K562 (cell line): Measurements from ENCODE around the gene ABHD5.

Experiments used
- CTCF ChIP-seq, 3 experiments: IDR thresholded peaks in 2 of 3; conservative IDR thresholded peaks in 1 of 3; 2 replicates each; pipeline ENCODE4 v1.5.1; 2011 to 2012; ENCODE audit warnings: low read length in 3 of 3, mild to moderate bottlenecking in 3 of 3, control low read depth in 2 of 3, improper control_type of control experiment in 1 of 3, inconsistent platforms in 1 of 3, low read depth in 1 of 3, mixed read lengths in 1 of 3, moderate library complexity in 1 of 3; ENCODE audit not compliant: insufficient read depth in 2 of 3
- HOMEZ ChIP-seq: fragments of 250-450 bp; sonication (Bioruptor Pico); IDR thresholded peaks from 2 replicates; pipeline ENCODE4 v1.4.0; 2020; ENCODE audit warnings: mild to moderate bottlenecking, moderate library complexity
- MTA1 ChIP-seq: fragments of 450-650 bp; IDR thresholded peaks from 2 replicates; pipeline ENCODE4 v1.6.1; 2017; ENCODE audit warnings: borderline replicate concordance
- PCBP1 ChIP-seq: fragments of 200-400 bp; formaldehyde crosslinking; IDR thresholded peaks from 2 replicates; pipeline ENCODE4 v1.6.1; 2018; ENCODE audit warnings: mild to moderate bottlenecking, low read depth, low read length; ENCODE audit not compliant: poor library complexity, severe bottlenecking
- POLR2A ChIP-seq: fragments of 450-650 bp; conservative IDR thresholded peaks from 2 replicates; pipeline ENCODE4 v1.6.1; 2016
- POLR2AphosphoS5 ChIP-seq: IDR thresholded peaks from 2 replicates; pipeline ENCODE4 v1.6.1; 2011; ENCODE audit warnings: mild to moderate bottlenecking, low read depth, low read length, moderate library complexity; ENCODE audit not compliant: control insufficient read depth, insufficient read depth
- RBM34 ChIP-seq: fragments of 200-400 bp; formaldehyde crosslinking; IDR thresholded peaks from 2 replicates; pipeline ENCODE4 v1.6.1; 2018; ENCODE audit warnings: low read length, borderline replicate concordance; ENCODE audit not compliant: insufficient read depth
- RNF2 ChIP-seq: sonication (generic); IDR thresholded peaks from 2 replicates; pipeline ENCODE4 v1.6.1; 2016
- SMARCC2 ChIP-seq: fragments of 450-650 bp; IDR thresholded peaks from 2 replicates; pipeline ENCODE4 v1.6.1; 2017; ENCODE audit warnings: antibody characterized with exemption, moderate library complexity, mild to moderate bottlenecking, low read depth
- U2AF1 ChIP-seq: fragments of 200-400 bp; formaldehyde crosslinking; optimal IDR thresholded peaks from 2 replicates; pipeline ENCODE3; 2017; ENCODE audit warnings: mild to moderate bottlenecking, low read depth, low read length, moderate library complexity
- YY1 ChIP-seq, 3 experiments: IDR thresholded peaks; 2 replicates each; pipeline ENCODE4 v1.6.1; 2011; ENCODE audit warnings: low read length in 2 of 3, mild to moderate bottlenecking in 2 of 3, moderate library complexity in 2 of 3, borderline replicate concordance in 1 of 3, control low read depth in 1 of 3, low read depth in 1 of 3; ENCODE audit not compliant: insufficient read depth in 3 of 3, insufficient replicate concordance in 2 of 3, control insufficient read depth in 1 of 3, insufficient read length in 1 of 3; ENCODE audit errors: extremely low read depth in 1 of 3
- TF ChIP-seq, protein P1 (sequence below): IDR thresholded peaks from 2 replicates; pipeline ENCODE4 v1.6.1; 2011; ENCODE audit warnings: borderline replicate concordance, low read depth, mild to moderate bottlenecking, moderate library complexity, low read length; ENCODE audit not compliant: insufficient read depth, poor library complexity, severe bottlenecking
- TF ChIP-seq, protein P2 (sequence below): fragments of 450-650 bp; IDR thresholded peaks from 2 replicates; pipeline ENCODE4 v1.6.1; 2017; ENCODE audit warnings: antibody characterized with exemption, mild to moderate bottlenecking
- TF ChIP-seq, protein P3 (sequence below), 2 experiments: fragments of 450-650 bp; formaldehyde crosslinking in 1 of 2; IDR thresholded peaks; 2 replicates each; pipeline versions ENCODE4 v1.4.0 to v1.6.1; 2014 to 2020; ENCODE audit warnings: mild to moderate bottlenecking in 2 of 2, borderline replicate concordance in 1 of 2, low read depth in 1 of 2

GRCh38 chr3:43758592-43759225, 68.0 kb downstream of the ABHD5 start:
- TF ChIP-seq SMARCC2 (no peak), POLR2A (no peak), U2AF1 (no peak), HOMEZ (no peak), RBM34 (no peak), RNF2 (no peak), MTA1 (no peak), YY1 (IDR thresholded peaks at IDR 0.05; ENCODE audit: borderline replicate concordance in 1 of 3, control insufficient read depth in 1 of 3, extremely low read depth in 1 of 3, insufficient read depth in 3 of 3, insufficient read length in 1 of 3, insufficient replicate concordance in 2 of 3, low read depth in 1 of 3, low read length in 2 of 3) (no peak), PCBP1 (no peak), CTCF (IDR thresholded peaks at IDR 0.05 in 2 of 3, conservative IDR thresholded peaks at IDR 0.05 in 1 of 3; ENCODE audit: insufficient read depth in 2 of 3, low read depth in 1 of 3, low read length in 3 of 3) (no peak), POLR2AphosphoS5 (no peak)
- TF ChIP-seq, protein P1, sequence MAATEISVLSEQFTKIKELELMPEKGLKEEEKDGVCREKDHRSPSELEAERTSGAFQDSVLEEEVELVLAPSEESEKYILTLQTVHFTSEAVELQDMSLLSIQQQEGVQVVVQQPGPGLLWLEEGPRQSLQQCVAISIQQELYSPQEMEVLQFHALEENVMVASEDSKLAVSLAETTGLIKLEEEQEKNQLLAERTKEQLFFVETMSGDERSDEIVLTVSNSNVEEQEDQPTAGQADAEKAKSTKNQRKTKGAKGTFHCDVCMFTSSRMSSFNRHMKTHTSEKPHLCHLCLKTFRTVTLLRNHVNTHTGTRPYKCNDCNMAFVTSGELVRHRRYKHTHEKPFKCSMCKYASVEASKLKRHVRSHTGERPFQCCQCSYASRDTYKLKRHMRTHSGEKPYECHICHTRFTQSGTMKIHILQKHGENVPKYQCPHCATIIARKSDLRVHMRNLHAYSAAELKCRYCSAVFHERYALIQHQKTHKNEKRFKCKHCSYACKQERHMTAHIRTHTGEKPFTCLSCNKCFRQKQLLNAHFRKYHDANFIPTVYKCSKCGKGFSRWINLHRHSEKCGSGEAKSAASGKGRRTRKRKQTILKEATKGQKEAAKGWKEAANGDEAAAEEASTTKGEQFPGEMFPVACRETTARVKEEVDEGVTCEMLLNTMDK, result no peak
- TF ChIP-seq, protein P2, sequence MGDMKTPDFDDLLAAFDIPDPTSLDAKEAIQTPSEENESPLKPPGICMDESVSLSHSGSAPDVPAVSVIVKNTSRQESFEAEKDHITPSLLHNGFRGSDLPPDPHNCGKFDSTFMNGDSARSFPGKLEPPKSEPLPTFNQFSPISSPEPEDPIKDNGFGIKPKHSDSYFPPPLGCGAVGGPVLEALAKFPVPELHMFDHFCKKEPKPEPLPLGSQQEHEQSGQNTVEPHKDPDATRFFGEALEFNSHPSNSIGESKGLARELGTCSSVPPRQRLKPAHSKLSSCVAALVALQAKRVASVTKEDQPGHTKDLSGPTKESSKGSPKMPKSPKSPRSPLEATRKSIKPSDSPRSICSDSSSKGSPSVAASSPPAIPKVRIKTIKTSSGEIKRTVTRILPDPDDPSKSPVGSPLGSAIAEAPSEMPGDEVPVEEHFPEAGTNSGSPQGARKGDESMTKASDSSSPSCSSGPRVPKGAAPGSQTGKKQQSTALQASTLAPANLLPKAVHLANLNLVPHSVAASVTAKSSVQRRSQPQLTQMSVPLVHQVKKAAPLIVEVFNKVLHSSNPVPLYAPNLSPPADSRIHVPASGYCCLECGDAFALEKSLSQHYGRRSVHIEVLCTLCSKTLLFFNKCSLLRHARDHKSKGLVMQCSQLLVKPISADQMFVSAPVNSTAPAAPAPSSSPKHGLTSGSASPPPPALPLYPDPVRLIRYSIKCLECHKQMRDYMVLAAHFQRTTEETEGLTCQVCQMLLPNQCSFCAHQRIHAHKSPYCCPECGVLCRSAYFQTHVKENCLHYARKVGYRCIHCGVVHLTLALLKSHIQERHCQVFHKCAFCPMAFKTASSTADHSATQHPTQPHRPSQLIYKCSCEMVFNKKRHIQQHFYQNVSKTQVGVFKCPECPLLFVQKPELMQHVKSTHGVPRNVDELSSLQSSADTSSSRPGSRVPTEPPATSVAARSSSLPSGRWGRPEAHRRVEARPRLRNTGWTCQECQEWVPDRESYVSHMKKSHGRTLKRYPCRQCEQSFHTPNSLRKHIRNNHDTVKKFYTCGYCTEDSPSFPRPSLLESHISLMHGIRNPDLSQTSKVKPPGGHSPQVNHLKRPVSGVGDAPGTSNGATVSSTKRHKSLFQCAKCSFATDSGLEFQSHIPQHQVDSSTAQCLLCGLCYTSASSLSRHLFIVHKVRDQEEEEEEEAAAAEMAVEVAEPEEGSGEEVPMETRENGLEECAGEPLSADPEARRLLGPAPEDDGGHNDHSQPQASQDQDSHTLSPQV, result no peak
- TF ChIP-seq, protein P3, sequence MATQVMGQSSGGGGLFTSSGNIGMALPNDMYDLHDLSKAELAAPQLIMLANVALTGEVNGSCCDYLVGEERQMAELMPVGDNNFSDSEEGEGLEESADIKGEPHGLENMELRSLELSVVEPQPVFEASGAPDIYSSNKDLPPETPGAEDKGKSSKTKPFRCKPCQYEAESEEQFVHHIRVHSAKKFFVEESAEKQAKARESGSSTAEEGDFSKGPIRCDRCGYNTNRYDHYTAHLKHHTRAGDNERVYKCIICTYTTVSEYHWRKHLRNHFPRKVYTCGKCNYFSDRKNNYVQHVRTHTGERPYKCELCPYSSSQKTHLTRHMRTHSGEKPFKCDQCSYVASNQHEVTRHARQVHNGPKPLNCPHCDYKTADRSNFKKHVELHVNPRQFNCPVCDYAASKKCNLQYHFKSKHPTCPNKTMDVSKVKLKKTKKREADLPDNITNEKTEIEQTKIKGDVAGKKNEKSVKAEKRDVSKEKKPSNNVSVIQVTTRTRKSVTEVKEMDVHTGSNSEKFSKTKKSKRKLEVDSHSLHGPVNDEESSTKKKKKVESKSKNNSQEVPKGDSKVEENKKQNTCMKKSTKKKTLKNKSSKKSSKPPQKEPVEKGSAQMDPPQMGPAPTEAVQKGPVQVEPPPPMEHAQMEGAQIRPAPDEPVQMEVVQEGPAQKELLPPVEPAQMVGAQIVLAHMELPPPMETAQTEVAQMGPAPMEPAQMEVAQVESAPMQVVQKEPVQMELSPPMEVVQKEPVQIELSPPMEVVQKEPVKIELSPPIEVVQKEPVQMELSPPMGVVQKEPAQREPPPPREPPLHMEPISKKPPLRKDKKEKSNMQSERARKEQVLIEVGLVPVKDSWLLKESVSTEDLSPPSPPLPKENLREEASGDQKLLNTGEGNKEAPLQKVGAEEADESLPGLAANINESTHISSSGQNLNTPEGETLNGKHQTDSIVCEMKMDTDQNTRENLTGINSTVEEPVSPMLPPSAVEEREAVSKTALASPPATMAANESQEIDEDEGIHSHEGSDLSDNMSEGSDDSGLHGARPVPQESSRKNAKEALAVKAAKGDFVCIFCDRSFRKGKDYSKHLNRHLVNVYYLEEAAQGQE (IDR thresholded peaks at IDR 0.05; ENCODE audit: borderline replicate concordance), result no peak
- TF ChIP-seq, protein P3 (CRISPR knock-in tag; IDR thresholded peaks at IDR 0.05; ENCODE audit: low read depth), result no peak
